T-helper 1 cell treated with Interleukin-12 subunit alpha and Interleukin-12 subunit beta and Interleukin-4 antibody, amounts not matched to agents 30 μg/mL and 1 μg/mL, for 36 hours (primary cell): ENCODE measurements around the gene ST6GALNAC3.
"Not testable (repeated sequence)": the region's sequence is repeated elsewhere in the genome, so short reads cannot be mapped to it uniquely, and the experiment has no call there.

Experiments
- H3K27ac Mint-ChIP-seq: one replicate; pipeline ENCODE4 v1.8.0; 2021; ENCODE audit warnings: mild to moderate bottlenecking, mixed read lengths
- H3K27me3 Mint-ChIP-seq: one replicate; pipeline ENCODE4 v1.8.0; 2021; ENCODE audit warnings: low read depth, mixed read lengths
- H3K36me3 Mint-ChIP-seq: one replicate; pipeline ENCODE4 v1.8.0; 2021; ENCODE audit warnings: low read depth, mixed read lengths
- H3K4me1 Mint-ChIP-seq: one replicate; pipeline ENCODE4 v1.8.0; 2021; ENCODE audit warnings: low read depth, mixed read lengths
- H3K4me3 Mint-ChIP-seq: one replicate; pipeline ENCODE4 v1.8.0; 2021; ENCODE audit warnings: mild to moderate bottlenecking, moderate library complexity, mixed read lengths
- H3K9me3 Mint-ChIP-seq: one replicate; pipeline ENCODE4 v1.8.0; 2021; ENCODE audit warnings: mixed read lengths

Gene ST6GALNAC3

GRCh38 chr1:76109404-76109803 is 34.9 kb downstream of the ST6GALNAC3 start:
- Mint-ChIP-seq H3K9me3 (no peaks in the 10 kb centered on the region), H3K36me3 (no peaks in the 10 kb centered on the region), H3K27ac (no peak overlapping the region), H3K27me3 (no peaks in the 10 kb centered on the region), H3K4me1 (peaks cover 4% of the 10 kb centered on the region), H3K4me3 (no peak overlapping the region)

- Mint-ChIP-seq H3K27ac (no peak overlapping the region), H3K36me3 (no peaks in the 10 kb centered on the region), H3K27me3 (no peaks in the 10 kb centered on the region), H3K9me3 (no peaks in the 10 kb centered on the region), H3K4me3 (no peak overlapping the region), H3K4me1 (peaks cover 4% of the 10 kb centered on the region)
Measured at GRCh38 chr1:76109901-76110560, 35.5 kb downstream of the ST6GALNAC3 start.

DNA sequence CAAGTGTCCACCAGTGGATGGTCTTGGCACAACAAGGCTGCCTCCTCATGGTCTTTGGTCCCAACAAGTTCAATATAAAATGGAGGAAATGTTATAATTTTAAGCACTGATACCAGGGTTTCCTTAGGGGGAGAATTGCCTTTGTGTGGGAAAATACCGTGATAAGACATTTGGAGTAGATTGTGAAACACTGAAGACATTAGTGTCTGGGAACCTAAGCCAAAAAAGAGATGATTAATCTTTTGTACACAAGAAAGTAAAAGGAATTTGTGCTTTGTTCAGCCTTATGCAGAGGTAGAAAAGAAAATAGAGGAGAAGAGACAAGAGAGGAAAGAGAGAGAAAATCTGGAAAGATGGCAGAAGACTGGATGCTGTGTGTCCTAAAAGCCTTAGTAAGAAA is 36.1 kb downstream of the ST6GALNAC3 start:
- Mint-ChIP-seq H3K27ac (no peak overlapping the region), H3K4me3 (no peak overlapping the region), H3K4me1 (no peaks in the 10 kb centered on the region), H3K36me3 (no peaks in the 10 kb centered on the region), H3K27me3 (no peaks in the 10 kb centered on the region), H3K9me3 (no peaks in the 10 kb centered on the region)

DNA sequence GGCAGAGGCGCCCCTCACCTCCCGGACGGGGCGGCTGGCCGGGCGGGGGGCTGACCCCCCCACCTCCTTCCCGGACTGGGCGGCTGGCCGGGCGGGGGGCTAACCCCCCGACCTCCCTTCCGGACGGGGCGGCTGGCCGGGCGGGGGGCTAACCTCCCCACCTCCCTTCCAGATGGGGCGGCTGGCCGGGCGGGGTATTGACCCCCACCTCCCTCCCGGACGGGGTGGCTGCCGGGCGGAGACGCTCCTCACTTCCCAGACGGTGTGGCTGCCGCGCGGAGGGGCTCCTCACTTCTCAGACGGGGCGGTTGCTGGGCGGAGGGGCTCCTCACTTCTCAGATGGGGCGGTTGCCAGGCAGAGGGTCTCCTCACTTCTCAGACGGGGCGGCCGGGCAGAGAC is 37.8 kb downstream of the ST6GALNAC3 start:
- H3K27me3 Mint-ChIP-seq, H3K9me3 Mint-ChIP-seq, H3K27ac Mint-ChIP-seq, H3K4me1 Mint-ChIP-seq, H3K36me3 Mint-ChIP-seq, H3K4me3 Mint-ChIP-seq: not testable (repeated sequence)

DNA sequence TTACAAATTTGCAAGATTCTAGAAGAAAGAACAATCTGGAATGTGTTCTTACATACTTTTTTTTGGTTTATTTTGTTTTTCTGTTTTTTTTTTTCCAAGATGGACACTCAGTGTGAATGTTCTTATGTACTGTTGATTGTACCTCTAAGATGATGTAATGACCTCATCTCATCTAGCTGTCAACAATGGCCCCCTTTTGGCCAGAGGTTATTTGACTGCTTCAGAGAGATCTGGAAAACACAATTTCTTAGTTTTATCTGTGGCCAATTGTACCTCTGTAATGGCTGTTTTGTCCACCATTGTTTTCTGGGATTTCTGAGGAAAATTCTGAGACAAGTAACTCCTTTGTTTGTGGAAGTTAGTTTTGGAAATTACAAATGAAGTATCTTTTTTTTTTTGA is 38.9 kb downstream of the ST6GALNAC3 start:
- Mint-ChIP-seq H3K9me3 (no peaks in the 10 kb centered on the region), H3K4me3 (no peak overlapping the region), H3K4me1 (no peaks in the 10 kb centered on the region), H3K27me3 (no peaks in the 10 kb centered on the region), H3K27ac (no peak overlapping the region), H3K36me3 (no peaks in the 10 kb centered on the region)

DNA sequence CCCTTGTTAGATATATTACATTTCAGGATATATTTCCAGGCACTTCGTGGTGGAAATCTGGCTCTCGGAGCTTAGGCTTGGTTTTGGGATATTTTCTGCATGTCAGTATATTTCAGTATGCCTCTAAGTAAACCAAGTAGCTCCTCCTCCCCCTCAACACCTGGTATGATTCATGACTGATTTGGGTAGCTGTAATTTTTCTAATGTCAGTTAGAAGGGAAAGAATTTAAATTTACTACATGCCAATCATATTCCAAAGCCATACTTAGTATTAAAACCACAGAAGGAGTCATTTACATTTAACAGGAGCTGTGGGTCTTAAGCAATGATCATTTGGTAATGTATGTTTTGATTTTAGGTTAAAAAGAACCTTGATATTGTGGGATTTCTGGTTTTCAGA is 40.6 kb downstream of the ST6GALNAC3 start:
- Mint-ChIP-seq H3K27ac (no peak overlapping the region), H3K4me1 (no peaks in the 10 kb centered on the region), H3K36me3 (no peaks in the 10 kb centered on the region), H3K27me3 (no peaks in the 10 kb centered on the region), H3K9me3 (no peaks in the 10 kb centered on the region), H3K4me3 (no peak overlapping the region)

DNA sequence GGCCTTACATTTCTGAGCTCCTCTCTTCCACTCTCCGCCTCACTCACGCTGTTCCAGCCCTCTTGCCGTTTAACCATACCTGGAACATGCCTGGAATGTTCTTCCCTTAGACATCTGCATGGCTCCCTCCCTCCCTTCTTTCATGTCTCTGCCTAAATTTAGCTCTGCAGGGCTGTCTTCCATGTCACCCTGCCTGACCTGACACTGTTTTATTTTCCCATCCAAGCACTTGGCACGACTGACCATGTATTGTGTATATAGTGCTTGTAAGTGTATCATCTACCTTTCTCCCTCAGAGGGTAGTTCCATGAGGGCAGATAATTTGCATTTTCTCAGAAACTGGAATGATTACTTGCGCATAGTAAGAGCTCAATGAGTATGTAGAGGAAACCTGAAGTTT is 47.3 kb downstream of the ST6GALNAC3 start:
- Mint-ChIP-seq H3K27me3 (no peaks in the 10 kb centered on the region), H3K36me3 (no peaks in the 10 kb centered on the region), H3K4me1 (no peaks in the 10 kb centered on the region), H3K4me3 (no peak overlapping the region), H3K27ac (no peak overlapping the region), H3K9me3 (no peaks in the 10 kb centered on the region)

- Mint-ChIP-seq H3K4me3 (no peak overlapping the region), H3K9me3 (no peaks in the 10 kb centered on the region), H3K27ac (no peak overlapping the region), H3K27me3 (no peaks in the 10 kb centered on the region), H3K36me3 (no peaks in the 10 kb centered on the region), H3K4me1 (no peaks in the 10 kb centered on the region)
Measured at GRCh38 chr1:76122271-76122670, 47.7 kb downstream of the ST6GALNAC3 start.

DNA sequence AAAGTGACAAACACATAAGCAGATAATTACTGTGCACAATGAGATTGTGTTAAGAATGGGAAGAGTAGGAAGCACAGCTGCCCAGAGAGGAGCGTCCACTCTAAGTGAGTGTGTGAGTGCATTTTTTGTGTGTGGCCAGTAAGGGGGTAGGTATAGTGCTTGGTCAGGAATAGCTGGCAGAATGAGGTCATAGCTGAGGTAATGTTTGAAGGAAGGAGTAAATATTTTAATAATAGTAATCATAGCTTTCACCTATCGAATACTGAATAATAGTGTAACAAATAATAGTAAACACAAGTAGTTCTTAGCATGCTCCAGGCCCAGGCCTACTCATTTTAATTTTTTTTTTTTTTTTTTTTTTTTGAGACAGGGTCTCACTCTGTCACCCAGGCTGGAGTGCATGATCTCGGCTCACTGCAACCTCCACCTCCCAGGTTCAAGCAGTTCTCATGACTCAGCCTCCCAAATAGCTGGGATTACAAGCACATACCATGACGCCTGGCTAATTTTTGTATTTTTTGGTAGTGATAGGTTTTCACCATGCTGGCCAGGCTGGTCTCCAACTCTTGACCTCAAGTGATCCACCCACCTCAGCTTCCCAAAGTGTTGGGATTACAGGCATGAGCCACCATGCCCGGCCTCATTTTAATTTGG is 49.0 kb downstream of the ST6GALNAC3 start:
- not testable (repeated sequence) for H3K36me3 Mint-ChIP-seq, H3K9me3 Mint-ChIP-seq, H3K4me1 Mint-ChIP-seq, H3K27me3 Mint-ChIP-seq, H3K4me3 Mint-ChIP-seq, H3K27ac Mint-ChIP-seq

DNA sequence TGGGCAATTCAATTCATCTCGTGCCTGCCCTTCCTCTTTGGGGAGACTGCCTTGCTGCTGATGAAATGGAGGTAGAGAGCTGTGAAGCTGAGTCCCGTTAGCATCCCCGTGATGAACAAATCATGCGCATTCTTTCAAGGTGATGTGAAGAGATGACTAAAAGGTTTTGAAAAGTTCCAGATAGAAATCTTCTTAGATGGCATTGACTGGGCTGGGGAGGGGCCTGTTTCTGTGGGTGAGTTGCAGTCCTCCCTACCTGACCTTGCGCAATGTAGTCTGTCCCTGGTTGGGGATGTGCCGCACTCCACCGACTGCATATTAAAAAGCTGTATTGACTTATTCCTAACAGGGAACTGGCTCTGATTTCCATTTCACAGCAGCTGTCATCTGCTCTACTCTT is 49.6 kb downstream of the ST6GALNAC3 start:
- H3K4me3 Mint-ChIP-seq: no peak overlapping the region
- no peaks in the 10 kb centered on the region for H3K36me3 Mint-ChIP-seq

GRCh38 chr1:76125473-76126219 is 51.1 kb downstream of the ST6GALNAC3 start:
- Mint-ChIP-seq H3K9me3 (no peaks in the 10 kb centered on the region), H3K4me3 (no peak overlapping the region), H3K4me1 (no peaks in the 10 kb centered on the region), H3K27me3 (no peaks in the 10 kb centered on the region), H3K36me3 (no peaks in the 10 kb centered on the region), H3K27ac (no peak overlapping the region)

More for the DNA sequence above, 49.6 kb downstream of the ST6GALNAC3 start:
- H3K27ac Mint-ChIP-seq: no peak overlapping the region
- no peaks in the 10 kb centered on the region for H3K4me1 Mint-ChIP-seq
- H3K27me3 Mint-ChIP-seq: no peaks in the 10 kb centered on the region
- no peaks in the 10 kb centered on the region for H3K9me3 Mint-ChIP-seq

GRCh38 chr1:76128096-76128495 is 53.5 kb downstream of the ST6GALNAC3 start:
- no peak overlapping the region for H3K4me3 Mint-ChIP-seq
- no peaks in the 10 kb centered on the region for H3K4me1 Mint-ChIP-seq
- no peak overlapping the region for H3K27ac Mint-ChIP-seq
- no peaks in the 10 kb centered on the region for H3K9me3 Mint-ChIP-seq
- no peaks in the 10 kb centered on the region for H3K36me3 Mint-ChIP-seq
- H3K27me3 Mint-ChIP-seq: no peaks in the 10 kb centered on the region

DNA sequence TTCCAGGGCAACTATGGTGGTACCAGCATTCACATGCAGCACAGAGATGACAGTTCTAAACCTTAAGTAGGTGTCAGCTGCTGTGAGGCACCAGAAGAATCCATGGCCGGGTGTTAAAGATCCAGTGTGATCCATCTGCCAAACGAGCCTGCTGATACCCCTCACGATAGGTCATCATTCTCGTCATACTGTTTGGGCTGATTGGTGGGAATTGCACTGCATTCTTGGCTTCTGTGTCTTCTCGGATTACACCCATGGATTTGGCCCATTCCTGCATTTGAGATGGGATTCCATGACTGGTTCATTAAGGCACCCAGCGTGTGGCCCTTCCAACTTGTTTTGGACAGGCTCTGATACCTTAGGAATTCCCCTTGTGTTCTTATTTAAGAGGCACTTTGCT is 55.2 kb downstream of the ST6GALNAC3 start:
- no peak overlapping the region for H3K27ac Mint-ChIP-seq
- H3K9me3 Mint-ChIP-seq: no peaks in the 10 kb centered on the region
- H3K36me3 Mint-ChIP-seq: no peaks in the 10 kb centered on the region
- no peaks in the 10 kb centered on the region for H3K4me1 Mint-ChIP-seq
- H3K27me3 Mint-ChIP-seq: no peaks in the 10 kb centered on the region
- H3K4me3 Mint-ChIP-seq: no peak overlapping the region

DNA sequence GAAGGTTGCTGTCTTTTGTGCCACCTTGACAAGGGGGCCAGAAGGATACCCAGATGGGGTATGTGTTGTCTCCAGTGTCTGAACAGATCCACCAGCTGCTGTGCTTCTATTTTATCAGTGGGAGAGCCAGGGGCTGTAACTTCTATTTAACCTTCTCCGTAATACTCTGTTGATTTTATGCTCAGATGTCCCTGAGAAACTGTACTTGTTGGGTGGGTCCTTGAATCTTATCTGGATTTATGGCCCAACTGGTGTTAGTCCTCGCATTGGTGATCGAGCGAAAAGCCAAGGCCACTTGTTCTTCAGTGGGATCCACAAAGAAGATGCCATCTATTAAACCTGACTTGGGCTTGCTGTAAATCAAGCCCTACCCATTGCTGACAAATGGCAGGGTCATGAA is 56.4 kb downstream of the ST6GALNAC3 start:
- no peak overlapping the region for H3K27ac Mint-ChIP-seq
- no peak overlapping the region for H3K4me3 Mint-ChIP-seq
- no peaks in the 10 kb centered on the region for H3K27me3 Mint-ChIP-seq
- no peaks in the 10 kb centered on the region for H3K4me1 Mint-ChIP-seq
- H3K9me3 Mint-ChIP-seq: no peaks in the 10 kb centered on the region
- no peaks in the 10 kb centered on the region for H3K36me3 Mint-ChIP-seq

DNA sequence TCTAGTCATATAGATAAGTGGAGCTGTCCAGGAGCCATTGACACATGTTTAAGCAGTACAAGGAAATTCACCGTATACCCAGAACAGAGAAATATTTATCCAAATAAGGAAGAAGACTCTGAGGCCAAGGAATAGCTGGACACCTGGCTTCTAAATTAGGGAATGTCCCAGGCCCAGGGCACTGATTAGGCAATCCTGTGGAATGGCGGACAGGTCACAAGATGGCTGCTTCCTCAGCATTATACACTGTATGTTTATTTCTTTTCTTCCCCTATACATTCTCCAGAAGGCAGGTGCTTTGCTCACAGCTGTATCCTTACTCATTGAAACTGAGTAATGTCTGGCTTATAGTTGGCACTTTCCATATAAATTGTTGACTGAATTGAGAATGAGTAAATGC is 59.4 kb downstream of the ST6GALNAC3 start:
- no peaks in the 10 kb centered on the region for H3K4me1 Mint-ChIP-seq
- no peaks in the 10 kb centered on the region for H3K36me3 Mint-ChIP-seq
- H3K4me3 Mint-ChIP-seq: no peak overlapping the region
- no peak overlapping the region for H3K27ac Mint-ChIP-seq
- no peaks in the 10 kb centered on the region for H3K9me3 Mint-ChIP-seq
- H3K27me3 Mint-ChIP-seq: no peaks in the 10 kb centered on the region
